ENCODE measurements around the gene HTR3D.
A peak's percentile ranks its signal among the peaks of the same experiment; 100 is the strongest.
"Not testable (repeated sequence)": the region's sequence is repeated elsewhere in the genome, so short reads cannot be mapped to it uniquely, and the experiment has no call there.

The HTR3D gene, protein sequence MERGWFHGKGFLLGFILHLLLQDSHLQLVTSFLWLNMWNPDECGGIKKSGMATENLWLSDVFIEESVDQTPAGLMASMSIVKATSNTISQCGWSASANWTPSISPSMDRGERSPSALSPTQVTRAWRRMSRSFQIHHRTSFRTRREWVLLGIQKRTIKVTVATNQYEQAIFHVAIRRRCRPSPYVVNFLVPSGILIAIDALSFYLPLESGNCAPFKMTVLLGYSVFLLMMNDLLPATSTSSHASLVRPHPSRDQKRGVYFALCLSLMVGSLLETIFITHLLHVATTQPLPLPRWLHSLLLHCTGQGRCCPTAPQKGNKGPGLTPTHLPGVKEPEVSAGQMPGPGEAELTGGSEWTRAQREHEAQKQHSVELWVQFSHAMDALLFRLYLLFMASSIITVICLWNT

DNA sequence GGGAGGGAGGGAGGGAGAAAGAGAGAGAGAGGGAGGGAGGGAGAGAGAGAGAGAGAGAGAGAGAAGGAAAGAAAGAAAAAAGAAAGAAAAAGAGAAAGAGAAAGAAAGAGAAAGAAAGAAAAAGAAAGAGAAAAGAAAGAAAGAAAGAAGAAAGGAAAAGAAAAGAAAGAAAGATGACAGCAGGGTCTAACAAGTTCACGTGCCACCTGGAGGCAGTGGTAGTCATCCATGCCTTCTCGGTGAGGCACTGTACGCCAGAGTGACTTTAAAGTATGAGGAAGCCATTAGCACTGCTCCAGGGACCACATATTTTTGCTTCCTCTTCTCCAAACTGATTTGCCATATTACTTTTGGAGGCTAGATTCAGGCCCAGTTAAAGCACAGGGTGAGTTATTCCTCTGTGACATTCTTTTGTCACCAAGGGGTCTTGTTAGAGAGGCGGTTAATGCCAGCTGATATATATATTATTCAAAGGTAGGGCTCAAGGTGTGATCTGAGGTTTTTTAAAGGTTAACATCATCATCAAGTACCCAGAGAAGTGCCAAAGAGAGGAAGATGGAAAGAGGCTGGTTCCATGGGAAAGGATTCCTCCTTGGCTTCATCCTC lies at the start of gene HTR3D:
TSS of gene HTR3D (plus strand) at position 556 of the 606 bp plus-strand sequence. CDS start at position 556, 0 bp downstream.
- no peak for DNase-seq

DNA sequence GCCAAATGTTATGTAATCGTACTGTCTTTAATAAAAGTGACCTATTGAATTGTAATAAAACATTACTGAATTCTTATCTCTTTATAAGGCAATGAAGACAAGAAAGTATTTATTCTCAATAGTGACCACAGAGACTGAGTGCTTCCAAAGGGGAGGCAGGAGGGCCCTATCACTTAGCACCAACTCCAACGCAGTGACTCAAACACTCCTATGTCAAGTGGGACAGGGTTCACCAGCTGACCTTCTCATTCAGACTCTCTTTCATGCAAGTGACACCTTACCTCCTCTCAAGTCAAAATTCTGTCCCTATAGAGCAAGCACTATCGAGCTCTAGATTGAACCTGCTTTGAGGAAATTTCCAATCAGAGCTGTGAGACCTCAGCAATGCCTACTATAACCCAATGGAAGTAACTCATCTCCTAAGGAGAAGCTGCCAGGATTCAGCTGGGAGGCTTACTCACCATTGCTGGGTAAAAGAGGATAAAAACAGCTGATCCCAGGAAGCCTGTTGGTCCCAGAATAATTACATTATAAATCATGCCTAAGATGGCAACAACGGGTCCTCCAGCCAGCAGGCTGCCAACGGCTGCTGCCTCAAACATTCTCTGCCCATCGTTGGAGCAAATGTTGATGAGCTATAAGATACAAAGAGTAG lies 49.4 kb upstream of the HTR3D start:
- DNase-seq: no peak

DNA sequence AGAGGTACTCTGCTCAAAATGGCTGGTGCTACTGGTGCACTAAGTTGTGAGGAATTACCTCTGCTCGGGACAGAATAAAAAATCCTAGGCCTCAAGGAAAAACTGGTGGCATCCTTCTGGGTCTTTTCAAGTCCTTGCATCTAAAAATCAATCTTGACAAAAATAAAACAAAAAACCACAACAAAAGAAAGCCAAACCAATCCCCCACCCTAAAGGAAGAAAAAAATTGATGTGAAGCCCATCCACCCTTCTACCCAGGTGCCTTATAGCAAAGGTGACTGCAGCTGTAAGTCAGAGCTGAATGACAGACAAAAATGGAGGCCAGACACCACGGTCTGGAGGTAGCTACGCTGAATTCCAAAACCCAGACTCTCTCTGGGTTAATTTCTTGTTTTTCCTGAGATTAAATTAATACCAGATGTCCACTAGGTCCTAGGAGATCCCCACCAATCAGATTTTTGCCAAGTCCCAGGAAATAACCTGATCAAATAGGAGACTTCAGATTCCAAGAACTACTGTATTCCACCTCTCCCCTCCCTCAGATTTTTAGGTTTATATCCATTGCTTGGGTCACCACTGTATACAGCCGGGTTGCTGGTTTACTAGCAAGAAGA lies 47.3 kb upstream of the HTR3D start:
- DNase-seq: peak; percentile 46

DNA sequence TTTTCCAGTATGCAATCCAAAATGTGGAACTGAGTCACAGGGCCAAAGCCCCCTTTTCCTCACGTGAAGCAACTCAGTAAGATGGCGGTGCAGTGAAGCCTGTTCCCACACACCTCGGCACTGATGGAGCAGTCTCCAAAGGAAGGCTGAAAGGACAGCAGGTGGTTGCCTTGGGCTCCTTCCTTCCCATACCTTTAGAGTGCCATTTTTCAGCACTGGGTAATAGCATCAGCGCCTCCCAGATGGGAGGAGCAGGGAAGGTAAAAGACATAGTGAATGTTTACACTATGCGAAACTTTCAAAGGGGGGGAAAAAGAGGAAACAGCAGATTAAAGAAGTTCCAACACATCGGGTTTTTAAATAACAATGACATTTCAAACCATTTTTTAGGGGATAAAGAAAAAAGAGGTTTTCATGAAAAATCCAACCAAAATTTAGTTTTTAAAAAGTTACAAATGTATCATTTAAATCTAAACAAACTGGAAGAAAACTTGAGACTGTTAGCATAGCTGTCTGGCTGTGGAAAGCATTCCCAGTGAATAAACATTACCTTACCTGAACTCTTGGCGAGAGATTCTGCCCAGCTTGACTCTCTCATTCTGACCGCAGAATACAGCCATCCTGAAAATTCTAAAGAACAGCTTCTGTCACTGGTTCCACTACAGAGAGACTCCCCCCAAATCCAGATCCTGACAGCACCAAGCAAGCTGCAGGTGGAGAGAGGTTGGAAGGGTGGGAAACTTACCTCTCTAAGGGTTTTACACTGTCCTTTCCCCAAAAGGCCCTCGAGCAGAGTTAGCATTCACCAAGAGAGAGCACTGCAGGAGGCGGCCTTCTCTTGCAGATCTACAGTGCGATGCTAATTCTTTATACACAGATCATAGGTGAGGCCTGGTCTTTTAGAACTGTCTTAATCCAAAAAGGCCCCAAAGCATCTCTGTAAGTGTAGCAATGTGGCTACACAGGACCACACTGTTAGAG lies 46.5 kb upstream of the HTR3D start:
- no peak for DNase-seq

DNA sequence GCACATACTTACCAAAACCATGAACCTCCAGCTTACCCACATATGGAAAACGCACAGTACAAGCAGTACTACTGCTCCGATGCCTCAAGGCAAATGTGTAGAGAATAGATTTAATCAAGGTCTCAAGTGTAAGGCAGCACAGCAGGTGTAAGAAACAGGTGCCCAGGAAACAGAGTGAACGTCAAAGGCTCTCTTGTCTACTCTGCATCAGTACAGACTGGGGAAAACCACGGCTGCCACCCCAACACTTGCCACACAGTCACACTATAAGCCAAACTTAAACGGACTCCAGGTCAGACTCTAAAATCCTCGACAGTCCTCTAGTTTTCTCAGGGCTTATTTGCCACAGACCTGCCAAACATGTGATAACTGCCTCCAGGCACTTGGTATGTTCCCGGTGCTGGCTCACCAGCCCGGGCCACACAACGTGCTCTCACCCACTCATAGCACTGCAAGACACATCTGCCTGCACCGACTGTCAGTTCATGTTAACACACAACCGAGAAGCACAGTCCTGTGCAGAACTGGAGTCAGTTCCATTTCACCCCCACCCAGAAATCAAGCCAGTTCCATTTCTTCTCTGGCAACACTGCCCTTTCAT lies 44.4 kb upstream of the HTR3D start:
- DNase-seq: no peak

DNA sequence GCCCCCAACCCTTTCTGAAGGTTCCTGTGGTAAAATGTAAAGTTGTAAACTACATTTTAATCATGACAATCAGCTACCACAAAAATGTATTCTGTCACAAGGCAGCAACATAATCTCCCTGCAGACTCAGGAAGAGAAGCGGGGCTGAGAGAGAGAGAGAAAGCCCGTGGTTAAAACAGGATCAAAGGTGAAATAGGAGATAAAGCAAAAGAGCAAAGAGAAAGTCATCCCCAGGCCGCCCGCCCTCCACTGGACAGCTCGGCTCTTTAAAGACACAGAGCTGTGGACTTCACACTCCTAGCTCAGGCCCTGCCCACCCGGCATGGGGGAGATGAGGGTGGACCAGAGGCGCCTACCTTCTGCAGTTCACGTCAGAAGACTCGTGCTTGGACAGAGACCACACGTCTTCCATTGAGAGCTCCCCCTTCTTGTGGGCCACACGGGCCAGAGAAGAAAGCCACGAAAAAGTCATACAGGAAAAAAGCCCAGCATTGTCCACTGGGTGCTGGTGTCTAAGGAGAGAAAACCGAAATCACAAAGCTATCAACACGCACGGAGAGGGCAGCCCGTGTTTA lies 43.2 kb upstream of the HTR3D start:
- DNase-seq: peak; percentile 68

DNA sequence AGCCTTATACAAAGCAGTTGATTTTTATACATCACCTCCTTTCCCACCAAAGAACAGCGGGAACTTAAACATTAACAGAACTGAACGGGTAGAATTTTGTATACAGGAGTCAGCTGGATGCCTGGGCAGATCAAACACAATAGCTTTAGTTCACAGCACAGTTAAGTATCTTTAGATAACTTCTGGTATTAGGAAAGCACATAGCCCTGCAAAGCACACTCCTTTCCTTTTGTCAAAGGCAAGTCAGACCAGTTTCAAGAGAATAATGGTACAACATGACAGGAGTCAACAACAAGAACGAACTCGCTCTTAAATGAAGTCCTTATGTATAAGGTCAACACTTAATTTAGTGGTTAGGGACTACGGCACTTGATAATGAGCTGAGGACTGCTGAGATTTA lies 40.1 kb upstream of the HTR3D start:
- no peak for DNase-seq

DNA sequence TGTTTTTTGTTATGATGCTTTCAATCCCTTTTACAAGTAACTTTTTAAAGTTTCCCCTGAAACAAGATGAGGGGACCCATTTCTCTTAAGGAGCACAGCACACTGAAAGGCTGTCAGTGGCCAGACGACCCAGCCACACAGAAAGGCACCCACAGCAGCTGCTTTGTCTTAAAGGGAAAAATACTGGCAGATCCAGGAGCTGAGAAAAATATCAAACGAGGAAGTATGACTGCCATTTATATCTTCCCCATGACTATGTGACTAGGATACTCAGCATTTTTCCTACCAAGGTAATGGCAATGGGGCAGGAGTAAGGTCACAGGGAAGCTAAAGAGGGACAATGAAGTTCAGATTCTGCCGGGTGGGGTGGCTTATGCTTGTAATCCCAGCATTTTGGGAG lies 29.8 kb upstream of the HTR3D start:
- no peak for DNase-seq

DNA sequence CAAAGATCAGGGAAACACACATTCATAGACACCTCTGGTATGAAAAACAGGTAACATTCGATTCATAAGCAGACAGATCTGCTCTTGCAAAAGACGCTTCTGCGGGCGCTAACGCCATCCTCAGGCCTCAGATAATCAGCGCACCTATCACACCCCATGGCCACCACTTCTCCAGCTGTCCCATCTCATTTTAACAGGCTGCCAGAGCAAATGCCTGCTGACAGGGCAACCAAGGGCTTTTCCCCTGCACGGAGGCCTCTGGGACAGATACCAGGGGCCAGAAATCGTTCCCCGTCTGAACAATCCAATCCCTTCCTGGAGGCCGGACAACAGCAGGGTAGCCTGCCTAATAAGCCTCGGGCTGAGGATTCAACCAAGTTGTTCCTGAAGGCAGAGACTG lies 29.1 kb upstream of the HTR3D start:
- no peak for DNase-seq

DNA sequence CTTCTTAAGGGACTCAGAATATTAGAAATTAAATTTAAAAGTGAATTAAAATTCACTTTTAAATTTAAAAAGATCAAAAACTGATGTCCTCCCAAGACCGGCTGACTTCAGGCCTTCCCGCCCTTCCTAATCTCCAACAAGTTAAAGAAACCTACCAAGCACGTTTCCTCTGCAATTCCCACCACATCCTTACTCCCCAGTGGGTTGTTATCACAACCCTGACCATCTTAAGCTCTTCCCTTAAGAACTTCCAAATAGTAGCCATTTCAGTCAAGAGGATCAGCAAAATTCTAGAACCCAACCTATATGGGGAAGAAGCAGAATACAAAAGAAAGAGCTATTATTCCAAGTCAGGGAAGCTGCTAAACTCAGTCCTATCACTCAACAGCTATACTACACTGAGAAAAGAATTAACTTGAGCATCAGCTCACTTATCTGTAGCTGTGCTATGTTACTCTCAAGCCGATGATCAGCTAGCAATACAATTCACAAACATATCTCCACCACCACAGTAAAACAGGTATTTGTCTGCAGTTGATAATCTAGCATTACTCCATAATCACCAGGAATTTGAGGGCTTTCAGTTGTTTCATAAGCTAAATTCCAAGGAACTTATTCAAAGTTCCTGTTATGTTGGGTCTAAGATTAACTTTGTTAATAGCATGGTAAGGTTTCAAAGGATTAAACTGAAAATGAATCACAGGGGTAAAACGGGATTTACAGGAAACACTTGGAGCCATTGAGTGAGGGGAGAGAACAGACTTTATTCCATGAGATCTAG lies 28.2 kb upstream of the HTR3D start:
- DNase-seq: peak; percentile 87

DNA sequence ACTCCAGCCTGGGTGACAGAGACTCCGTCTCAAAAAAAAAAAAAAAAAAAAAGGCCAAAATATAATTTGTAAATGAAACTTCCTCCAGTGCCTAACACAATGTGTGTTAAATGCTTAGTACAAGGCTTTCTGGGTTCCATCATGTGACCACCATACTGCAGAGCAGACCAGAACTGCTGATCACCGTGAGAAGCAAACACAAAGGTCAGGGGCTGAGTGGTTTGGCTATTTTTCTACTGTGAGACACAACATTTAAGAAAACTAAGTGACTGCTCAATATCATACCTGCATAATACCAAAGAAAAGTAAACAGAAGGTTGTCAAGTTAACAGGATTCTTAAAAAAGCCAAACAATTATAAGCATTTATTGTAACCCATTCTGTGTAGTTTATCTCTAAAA lies 27.1 kb upstream of the HTR3D start:
- no peak for DNase-seq

DNA sequence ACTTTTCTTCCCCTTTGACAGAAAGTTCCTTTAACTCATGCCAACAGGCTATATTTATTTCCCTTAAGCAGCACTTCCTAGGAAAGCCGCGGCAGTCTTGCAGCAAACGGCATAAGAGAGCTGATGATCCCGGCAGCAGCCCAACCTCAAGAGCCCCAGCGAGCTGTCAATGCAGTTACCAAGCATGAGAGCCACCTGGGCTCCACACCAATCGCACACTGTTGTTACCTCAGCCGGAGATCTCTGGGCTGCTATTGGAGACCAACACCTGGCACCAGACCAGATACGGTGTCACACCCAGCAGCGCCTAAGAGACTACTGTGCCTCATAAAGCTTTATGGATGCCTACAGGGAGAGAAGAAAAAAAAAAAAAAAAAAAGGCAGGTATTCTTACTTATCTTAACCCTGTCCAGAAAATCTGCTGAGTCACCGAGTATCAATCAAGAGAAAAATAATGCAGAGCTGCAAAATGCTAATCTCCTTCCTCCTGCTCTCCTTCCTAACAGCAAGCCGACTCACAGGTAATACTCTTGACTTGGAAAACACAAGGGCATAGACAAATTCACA lies 25.5 kb upstream of the HTR3D start:
- peak; percentile 44 for DNase-seq

DNA sequence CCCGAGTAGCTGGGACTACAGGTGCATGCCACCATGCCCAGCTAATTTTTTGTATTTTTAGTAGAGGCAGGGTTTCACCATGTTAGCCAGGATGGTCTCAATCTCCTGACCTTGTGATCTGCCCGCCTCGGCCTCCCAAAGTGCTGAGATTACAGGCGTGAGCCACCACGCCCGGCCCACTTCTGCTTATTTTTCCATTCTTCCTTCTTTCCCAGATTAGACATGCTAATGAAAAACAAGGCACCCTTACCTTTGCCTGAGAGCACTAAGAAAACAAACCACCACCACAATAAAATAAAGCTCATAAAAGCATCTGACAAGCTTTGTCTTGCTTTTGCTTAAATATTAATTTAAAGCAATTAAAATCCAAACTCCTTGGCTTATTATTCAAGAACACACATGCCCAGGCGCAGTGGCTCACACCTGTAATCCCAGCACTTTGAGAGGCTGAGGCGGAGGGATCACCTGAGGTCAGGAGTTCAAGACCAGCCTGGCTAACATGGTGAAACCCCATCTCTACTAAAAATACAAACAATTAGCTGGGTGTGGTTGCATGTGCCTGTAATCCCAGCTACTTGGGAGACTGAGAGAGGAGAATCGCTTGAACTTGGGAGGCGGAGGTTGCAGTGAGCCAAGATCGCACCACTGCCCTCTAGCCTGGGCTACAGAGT lies 24.3 kb upstream of the HTR3D start:
- not testable (repeated sequence) for DNase-seq

DNA sequence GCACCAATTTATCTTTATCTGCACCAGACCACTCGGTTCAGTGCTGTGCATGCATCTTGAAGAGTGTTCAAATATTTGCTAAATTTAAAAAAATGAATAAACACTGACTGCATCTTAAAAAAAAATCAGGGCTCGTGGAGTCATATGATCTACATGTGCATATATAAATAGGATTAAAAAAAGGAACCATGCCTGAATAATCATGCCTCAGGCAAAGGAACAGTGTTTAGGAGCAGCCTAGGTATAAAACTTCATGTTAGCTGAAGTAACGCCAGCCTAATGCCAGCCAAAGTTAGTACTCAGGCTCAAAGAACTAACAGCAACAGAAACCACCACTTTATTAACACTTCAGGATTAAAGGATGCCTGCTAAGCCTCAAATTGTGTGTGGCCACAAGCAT lies 23.4 kb upstream of the HTR3D start:
- DNase-seq: no peak

DNA sequence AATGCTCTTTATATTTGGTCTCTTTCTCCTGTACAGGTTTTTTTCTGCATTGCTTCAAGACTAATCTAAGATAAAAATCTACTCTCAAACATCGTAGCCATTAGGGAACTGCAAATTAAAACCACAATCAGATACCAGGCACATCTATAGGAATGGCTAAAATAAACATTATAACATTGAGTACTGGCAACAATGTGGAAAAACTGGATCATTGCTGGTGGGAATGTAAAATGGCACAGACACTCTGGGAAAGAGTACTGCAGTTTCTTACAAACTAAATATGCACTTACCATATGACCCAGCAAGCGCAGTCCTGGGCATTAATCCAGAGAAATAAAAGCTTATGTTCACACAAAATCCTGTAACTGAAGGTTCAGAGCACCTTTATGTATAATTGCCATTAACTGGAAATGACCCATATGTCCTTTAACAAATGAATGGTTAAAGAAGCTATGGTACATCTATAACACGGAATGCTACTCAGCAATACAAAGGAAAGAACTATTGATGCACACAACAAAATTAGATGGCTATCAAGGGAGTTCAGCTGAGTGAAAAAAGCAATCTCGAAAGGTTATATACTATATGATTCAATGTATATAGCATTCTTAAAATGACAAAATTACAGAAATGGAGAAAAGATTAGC lies 20.2 kb upstream of the HTR3D start:
- DNase-seq: peak; percentile 11

DNA sequence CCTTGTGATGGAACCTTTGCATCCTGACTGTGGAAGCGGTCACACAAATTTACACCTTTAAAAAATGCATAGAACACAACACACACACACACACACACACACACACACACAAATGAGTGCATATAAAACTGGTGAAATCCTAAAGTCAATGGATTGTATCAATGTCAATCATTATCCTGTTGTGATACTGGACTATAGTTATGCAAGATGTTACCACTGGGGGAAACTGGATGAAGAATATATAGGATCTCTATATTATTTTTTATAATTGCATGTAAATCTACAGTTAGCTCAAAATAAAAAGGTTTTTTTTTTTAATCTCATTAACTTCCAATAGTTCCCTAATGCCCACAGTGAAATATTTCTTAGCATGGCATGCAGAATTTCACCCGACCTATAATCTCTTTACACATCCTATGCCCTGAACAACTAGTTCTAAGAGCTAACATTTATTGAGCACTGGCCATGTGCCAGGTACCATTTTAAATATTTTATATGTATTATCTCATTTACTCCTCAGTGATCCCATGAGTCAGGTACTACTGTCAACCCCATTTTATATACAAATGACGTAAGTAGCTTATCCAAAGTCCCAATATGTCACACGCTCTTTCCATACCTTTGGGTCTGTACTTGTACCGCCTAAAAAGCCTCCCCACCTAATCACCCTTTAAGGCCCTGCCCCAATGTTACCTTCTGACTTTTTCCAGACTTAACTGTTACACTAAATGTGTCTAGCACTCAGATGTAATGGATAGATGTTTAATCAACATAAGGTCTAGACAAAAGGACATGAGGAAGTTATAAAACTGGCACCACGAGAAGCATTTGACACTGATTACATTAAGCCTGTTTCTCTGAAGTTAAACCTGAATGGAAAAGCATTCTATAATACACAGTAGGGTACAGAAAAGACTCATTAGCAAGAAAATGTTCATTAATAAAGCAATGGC lies 19.3 kb upstream of the HTR3D start:
- no peak for DNase-seq

DNA sequence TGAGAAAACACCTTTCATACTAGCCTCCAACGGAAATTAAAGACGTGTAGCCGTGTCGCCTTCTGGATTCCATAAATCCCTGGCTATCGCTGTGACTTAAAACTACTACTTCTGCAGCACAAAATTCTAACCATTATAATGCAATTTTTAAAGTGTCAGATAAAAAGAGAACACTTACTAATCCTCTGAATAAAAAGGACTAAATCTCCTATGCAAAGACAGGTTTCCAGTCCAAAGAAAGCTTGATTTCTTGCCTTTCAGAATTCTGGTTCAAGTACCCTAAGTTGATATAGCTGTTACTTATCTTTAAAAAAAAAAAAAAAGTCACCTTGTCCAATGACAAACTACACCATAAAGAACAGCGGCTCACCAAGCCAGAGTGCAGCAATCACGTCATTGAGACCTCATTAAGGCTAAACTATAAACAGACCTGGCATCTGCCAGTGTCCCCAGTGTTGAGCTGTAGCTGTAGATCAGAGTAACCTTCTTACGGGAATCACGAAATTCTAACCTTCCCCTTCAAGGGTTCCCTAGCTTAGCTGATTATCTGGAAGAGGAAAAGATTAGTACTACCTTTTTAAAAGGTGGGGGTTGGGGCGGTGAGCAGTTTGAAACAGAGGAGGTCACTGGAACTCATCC lies 16.0 kb upstream of the HTR3D start:
- no peak for DNase-seq

DNA sequence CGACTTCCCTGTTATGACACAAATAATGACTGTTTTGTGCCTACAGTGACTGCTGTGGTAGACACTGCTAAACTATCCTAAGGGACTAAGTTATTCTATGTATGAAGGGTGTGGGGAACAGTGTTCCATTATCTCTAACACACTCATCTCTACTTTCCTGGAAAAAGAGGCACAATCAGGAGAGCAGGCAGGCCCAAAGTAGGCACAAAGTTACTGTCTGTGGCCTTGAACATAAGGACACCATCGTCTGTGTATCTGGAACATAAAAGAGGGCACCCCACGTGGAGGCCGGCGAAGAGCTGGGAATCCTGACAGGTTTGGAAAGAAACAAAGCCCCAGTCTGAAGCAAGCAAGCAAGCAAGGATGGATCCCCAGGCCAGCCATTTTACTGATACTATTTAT lies 15.4 kb upstream of the HTR3D start:
- DNase-seq: no peak
